Measurements from ENCODE around the gene SNCB.
"Not testable (repeated sequence)": the region's sequence is repeated elsewhere in the genome, so short reads cannot be mapped to it uniquely, and the experiment has no call there.

The SNCB gene

DNA sequence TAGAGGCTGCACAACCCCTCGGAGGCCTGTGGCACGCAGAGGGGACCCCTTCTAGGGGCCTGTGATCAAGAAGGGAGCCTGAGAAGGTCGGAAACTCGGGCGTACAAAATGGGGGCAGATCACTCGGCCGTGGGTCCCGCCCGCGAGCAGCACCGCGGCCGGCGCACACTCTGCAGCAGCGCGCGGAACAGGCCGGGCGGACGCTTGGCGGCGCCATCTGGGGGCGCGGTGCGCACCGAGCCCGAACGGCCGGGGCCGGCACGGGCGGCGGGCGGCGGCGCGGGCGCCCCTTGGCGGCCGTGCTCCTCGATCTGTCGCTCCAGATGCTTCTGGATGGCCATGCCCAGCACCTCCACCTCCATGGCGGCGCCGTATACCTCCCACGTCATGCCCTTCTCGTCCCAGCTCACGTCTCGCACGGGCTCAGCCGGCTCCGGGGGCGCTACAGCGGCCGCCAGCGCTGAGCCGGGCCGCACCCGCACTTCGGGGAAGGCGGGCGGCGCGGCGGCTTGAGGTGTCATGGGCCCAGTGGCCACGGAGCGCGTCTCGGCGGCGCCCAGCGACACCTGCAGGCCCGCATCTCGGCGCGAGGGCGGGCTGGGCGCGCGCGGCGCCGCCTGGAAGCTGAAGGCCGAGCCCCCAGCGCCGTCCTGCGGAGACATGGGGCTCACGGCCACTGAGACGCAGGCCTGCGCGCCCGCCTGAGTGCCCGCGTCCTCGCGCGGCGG lies 33.5 kb downstream of the SNCB start:
- DNase-seq: no peak

- DNase-seq: no peak
Measured at GRCh38 chr5:176596069-176596644, 34.2 kb downstream of the SNCB start.

GRCh38 chr5:176595386-176595943 lies 34.9 kb downstream of the SNCB start:
- no peak for DNase-seq

- no peak for DNase-seq
Measured at GRCh38 chr5:176594554-176594953, 35.8 kb downstream of the SNCB start.

DNA sequence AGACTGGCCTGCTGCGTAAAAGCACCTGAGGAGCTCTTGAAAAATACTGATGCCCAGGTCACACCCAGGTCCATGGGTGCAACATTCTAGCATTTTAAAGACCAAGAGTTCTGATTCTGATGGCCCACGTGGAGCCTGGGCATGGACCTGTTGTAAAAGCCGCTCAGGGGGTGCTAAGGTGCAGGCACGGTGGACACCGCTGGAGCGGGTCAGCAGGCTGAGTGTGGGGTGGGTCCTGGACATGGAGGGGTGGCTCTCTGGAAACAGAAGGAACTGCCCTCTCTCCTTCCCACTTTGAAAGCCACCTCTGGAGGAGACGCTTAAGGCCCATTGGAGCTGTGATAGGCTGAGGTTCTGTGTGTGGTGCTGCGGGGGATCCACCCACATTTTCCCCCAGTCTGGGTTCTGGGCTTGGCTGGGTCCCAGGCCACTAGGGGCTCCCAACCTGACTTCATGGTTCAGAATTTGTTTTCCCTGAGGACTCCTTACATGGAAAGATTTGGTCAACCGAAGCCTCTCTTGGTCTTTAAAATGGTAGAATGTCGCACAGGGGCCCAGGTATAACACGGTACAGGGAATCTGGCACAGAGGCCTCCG lies 37.0 kb downstream of the SNCB start:
- DNase-seq: no peak

GRCh38 chr5:176592573-176592972 lies 37.8 kb downstream of the SNCB start:
- no peak for DNase-seq

GRCh38 chr5:176591667-176592066 lies 38.7 kb downstream of the SNCB start:
- DNase-seq: not testable (repeated sequence)

GRCh38 chr5:176590035-176590717 lies 40.2 kb downstream of the SNCB start:
- no peak for DNase-seq

DNA sequence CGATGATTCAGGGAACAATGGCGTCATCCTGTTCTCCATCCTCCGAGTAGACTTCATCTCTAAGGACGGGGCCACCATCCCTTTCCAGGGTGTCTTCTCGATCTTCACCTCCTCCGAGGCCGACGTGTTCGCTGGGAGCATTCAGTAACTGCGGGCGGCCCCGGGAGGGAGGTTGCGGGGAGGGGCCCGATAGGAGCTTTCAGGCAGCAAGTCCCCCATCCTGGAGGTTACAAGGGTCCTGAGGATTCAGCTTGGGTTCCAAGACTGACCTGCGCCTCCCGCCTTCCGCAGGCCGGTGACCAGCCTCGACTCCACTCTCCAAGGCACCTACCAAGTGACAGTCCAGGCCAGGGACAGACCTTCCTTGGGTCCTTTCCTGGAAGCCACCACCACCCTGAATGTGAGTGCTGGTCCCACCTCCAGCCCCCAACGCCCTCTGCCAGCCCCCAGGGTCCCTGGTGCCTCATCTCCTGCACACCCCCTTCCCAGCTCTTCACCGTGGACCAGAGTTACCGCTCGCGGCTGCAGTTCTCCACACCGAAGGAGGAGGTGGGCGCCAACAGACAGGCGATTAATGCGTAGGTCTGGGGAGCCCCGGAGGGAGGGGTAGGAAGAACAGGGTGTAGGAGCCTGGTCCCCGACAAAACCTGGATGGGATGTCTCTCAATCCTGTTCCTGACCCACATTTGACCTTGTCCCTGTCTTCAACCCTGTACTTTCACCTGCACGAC lies 41.1 kb downstream of the SNCB start:
- DNase-seq: no peak

DNA sequence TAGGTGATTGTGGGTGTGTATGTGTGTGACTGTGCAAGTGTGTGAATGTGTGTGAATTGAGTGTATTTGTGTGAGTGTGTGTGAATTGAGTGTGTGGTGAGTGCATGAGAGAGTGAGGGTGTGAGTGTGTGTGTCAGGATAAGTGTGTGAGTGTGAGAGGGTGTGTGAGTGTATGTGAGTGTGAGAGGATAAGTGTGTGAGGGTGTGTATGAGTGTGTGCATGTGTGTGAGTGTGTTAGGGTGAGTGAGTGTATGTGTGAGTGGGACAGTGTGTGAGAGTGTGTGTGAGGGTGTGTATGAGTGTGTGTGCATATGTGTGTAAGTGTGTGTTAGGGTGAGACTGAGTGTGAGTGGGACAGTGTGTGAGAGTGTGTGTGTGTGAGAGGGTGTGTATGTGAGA lies 42.0 kb downstream of the SNCB start:
- DNase-seq: no peak

DNA sequence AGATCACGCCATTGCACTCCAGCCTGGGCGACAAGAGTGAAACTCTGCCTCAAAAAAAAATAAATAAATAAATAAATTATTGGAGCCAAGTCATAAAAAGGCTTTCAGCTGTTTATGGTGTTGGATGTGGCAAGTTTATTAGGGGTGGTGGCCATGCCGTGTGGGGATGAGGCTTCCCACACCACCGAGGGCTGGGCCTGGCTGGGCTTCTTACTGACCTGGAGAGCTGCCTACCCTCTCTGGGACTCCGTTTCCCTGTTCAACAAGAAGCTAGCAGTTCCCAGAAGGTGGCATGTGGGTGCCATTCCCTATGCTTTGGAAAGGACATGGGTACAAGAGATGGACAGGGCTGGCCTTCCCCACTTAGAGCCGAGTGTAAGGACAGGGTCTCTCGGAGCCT lies 42.9 kb downstream of the SNCB start:
- DNase-seq: no peak

DNA sequence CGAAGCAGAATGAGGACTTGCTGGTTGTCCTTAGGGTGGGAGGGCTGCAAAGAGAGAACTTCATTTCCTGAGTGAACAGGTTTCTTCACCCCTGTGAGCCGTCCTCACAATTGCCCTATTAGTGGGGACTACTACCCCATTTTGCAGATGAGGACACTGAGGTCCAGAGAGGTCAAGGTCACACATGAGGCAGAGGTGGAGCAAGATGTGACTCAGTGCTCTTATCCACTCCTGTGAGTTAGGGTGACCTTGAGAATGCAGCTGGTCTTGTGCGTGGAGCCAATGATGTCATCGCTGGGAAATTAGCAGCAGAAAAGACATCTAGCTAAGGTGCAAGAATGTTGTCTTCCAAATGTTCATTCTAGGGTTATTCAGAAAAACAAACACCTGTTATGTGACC lies 47.3 kb downstream of the SNCB start:
- DNase-seq: no peak

GRCh38 chr5:176581361-176581760 lies 49.0 kb downstream of the SNCB start:
- DNase-seq: no peak

DNA sequence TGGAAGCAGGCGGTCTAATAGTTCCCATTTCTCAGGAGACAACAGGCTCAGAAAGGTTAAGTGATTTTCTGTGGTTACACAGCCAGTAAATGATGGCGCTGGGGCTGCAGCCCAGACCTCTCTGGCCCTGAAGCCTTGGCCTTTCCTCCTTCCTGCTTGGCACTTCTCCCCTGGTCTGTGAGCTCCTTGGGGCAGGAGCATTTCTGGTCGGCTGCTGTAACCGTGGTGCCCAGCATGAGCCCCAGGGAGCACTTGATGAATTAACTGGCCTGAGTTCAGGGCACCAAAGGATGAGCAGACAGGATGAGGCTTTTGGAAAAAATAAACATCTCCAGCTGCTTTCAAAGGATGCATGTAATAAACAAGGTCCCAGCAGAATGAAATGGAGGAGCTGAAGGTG lies 51.0 kb downstream of the SNCB start:
- no peak for DNase-seq

DNA sequence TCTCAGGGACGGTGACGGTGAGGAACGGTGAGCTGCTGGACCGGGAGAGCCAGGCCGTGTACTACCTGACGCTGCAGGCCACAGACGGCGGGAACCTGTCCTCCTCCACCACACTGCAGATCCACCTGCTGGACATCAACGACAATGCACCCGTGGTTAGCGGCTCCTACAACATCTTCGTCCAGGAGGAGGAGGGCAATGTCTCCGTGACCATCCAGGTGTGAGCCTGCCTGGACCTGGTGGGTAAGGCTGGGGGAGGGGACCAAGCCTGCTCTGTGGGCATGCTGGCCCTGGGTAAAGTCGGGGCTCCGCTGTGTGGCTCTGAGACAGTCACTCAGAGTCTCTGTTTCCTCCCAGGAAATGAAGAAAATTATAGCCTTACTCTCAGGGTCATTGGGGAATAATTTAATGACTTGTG lies 51.9 kb downstream of the SNCB start:
- no peak for DNase-seq

GRCh38 chr5:176577312-176578176 lies 52.8 kb downstream of the SNCB start:
- no peak for DNase-seq

GRCh38 chr5:176575488-176576422 lies 54.6 kb downstream of the SNCB start:
- no peak for DNase-seq

DNA sequence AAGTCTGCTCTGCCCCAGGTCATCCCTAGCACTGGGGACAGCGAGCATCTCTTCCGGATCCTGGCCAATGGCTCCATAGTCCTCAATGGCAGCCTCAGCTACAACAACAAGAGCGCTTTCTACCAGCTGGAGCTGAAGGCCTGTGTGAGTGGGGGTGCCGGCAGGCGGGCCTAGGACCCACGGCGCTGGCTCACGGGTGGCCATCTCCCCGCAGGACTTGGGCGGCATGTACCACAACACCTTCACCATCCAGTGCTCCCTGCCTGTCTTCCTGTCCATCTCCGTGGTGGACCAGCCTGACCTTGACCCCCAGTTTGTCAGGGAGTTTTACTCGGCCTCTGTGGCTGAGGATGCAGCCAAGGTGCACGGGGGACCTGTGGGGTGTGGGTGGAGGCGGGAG lies 55.3 kb downstream of the SNCB start:
- DNase-seq: no peak

GRCh38 chr5:176574297-176574591 lies 56.1 kb downstream of the SNCB start:
- no peak for DNase-seq

DNA sequence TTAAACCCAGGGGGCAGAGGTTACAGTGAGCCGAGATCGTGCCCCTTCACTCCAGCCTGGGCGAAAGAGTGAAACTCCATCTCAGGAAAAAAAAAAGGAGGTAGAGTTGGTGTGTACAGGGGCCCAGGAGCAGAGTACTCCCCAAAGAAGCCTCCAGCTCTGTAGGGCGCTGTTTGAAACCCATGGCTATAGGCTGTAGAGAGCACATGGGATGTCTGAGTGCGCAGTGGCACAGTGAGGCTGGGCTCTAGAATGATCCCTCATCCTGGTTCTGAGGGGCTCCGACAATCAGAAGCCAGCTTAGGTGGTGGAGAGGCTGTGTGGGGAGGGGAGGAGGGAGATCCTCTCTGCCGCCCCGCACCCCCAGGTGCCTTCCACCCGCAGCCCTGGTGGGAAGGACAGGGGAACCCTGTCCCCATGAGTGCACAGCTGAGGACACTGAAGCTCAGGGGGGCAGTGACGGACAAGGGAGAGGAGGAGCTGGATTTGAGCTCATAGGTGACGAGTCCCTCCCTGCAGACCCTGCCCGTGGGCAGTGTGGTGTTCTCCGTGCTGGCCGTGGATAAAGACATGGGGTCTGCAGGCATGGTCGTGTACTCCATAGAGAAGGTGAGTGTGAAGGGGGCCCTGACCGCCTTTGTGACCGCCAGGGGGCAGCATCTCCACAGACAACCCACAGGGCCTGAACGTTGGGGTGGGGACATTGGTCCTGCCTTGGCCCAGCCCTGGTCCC lies 56.6 kb downstream of the SNCB start:
- peak; percentile 22 to 33 for DNase-seq

All from NCI-H1930 (cell line).